GM19239 (cell line): ENCODE data around the gene STAT1.
A peak's percentile ranks its signal among the peaks of the same experiment; 100 is the strongest.
"Not testable (repeated sequence)": the region's sequence is repeated elsewhere in the genome, so short reads cannot be mapped to it uniquely, and the experiment has no call there.

ENCODE experiments used
- DNase-seq: peaks from one replicate; pipeline ENCODE4 v3.0.0; 2011; ENCODE audit warnings: low spot score; ENCODE audit not compliant: insufficient read length
- FAIRE-seq: peaks from 2 replicates; lab custom pipeline; 2011; peaks lifted over from hg19 to GRCh38; lab: Jason Lieb, UNC

STAT1 gene

GRCh38 chr2:191010887-191011885 is 2.8 kb downstream of the STAT1 start:
- FAIRE-seq (peak; percentile 48), DNase-seq (no peak)

GRCh38 chr2:191009541-191010374 is 4.2 kb downstream of the STAT1 start:
- FAIRE-seq (no peak), DNase-seq (no peak)

DNA sequence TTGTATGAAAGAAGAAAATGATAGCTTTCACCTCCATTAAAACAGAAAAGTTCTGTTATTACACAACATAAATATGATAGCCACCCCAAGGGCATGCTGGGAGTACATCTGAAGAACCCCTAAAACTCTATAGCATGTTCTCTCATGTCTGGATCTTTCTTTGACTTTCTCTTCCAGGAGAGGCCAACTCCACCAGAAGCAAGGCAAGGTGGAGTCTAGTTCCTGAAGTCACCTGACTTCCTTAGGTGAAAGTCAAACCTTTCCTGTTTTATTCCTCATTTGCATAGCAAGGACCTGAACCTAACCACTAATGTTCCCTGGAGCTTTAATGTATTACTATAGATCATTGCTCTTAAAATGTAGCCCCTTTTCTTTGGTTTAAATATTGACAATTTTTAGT is 5.7 kb downstream of the STAT1 start:
- FAIRE-seq (no peak), DNase-seq (no peak)

DNA sequence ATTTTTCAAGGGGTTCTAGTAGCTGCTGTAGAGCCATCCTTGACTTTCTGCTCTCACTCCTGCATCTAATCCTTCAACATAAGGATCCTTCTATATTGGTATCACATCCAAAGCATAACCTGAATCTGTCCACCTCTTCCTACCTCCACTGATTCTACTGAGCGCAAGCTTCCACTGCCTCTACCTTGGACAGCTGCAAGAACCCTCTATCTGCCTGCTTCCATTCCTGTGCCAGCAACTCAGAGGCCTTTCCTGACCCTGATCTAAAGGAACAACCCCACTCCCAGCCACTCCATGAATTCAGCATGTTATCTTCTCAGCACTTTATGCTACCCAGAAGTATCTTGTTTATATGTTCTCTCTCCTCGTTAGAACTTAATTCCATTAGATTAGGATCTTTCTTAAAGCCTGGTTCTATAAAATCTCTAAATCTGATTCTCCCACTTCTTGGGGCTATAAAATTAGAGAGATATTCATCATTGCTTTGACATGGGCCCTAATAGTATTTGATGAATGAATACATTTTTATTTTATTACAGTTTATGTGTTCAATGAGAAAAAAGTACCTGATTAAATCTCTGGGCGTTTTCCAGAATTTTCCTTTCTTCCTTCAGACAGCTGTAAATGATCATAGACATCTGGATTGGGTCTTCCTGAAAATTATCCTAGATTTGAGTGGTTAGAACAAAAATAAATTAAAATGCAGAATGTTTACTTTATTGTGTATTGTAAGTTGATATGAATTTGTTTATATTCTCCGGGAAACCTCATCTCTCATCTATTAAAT is 6.8 kb downstream of the STAT1 start:
- DNase-seq (no peak), FAIRE-seq (no peak)

DNA sequence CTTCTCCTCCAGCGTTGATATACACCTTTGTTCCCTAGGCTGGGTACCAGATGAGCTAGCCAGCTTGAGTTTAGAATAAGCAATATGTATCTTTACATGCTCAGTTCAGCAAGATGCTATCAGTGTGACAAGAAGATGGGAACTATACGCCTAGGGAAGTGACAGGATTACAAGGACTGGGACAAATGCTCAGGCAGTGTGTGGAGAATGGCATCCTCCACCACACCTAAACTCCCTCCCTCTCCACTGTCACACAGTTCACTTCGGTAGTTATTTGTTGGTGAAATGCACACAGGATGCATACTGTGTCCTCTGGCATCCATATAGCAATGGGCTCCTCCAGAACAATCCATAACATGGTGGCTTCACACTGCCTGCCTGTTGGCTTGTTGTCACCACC is 7.7 kb downstream of the STAT1 start:
- FAIRE-seq (no peak), DNase-seq (no peak)

DNA sequence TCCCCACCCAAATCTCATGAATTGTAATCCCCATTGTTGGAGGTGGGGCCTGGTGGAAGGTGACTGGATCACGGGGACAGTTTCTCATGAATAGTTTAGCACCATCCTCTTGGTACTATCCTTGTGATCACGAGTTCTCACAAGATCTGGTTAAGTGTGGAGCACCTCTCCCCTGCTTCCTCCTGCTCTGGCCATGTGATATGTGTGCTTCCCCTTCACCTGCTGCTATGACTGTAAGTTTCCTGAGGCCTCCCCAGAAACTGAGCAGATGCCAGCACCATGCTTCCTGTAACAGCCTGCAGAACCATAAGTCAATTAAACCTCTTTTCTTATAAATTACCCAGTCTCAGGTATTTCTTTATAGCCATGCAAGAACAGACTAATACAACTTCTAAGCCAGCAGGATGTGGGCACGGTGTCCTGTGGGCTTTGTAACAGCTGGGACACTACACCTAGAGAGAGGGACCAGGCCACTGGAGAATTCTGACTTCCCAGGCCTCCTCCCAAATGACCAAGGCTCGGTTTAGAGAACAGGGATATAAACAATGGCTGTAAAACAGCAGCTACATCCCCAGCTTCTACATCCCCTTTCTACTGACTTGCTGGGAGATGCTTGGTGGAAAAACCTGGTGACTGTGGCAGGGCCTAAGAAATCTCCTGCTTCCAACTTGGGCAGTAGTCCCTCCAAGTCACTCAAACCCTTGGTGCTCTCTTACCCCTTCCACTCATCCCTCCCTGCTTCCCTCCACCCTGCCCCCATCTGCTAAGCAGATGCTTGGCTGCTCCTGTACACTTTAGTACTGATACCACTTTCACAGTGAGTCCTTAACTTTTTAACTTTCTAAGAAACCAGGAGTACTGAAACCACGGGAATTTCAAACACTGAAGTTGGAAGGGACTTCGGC is 10.3 kb downstream of the STAT1 start:
- FAIRE-seq (no peak), DNase-seq (no peak)

DNA sequence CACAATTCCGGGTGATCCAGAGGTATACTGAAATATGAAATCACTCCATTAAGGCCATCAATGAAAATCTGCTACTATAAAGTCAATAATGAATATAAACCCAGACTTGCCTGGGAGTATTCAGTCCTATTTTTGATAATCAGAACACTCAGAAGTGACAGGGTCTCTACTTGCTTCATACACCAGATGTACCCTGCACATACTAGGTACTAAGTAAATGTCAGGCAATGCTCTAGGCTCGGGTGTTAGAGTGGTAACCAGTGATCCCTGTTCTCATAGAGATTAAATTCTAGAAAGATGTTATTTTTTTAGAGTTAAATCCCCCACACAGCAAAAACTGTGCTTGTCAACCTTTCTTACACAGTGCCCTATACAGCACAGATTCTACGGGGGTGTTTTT is 12.3 kb downstream of the STAT1 start:
- DNase-seq (no peak), FAIRE-seq (peak; percentile 48)

GRCh38 chr2:191001032-191001431 is 12.9 kb downstream of the STAT1 start:
- FAIRE-seq (no peak), DNase-seq (no peak)

GRCh38 chr2:190999949-191000665 is 13.9 kb downstream of the STAT1 start:
- FAIRE-seq = peak; percentile 4

GRCh38 chr2:190999058-190999457 is 14.9 kb downstream of the STAT1 start:
- FAIRE-seq = no peak
- DNase-seq = no peak

More at GRCh38 chr2:190999949-191000665, 13.9 kb downstream of the STAT1 start:
- DNase-seq = no peak

- no peak for FAIRE-seq
- no peak for DNase-seq
Measured at GRCh38 chr2:190997526-190998113, 16.4 kb downstream of the STAT1 start.

DNA sequence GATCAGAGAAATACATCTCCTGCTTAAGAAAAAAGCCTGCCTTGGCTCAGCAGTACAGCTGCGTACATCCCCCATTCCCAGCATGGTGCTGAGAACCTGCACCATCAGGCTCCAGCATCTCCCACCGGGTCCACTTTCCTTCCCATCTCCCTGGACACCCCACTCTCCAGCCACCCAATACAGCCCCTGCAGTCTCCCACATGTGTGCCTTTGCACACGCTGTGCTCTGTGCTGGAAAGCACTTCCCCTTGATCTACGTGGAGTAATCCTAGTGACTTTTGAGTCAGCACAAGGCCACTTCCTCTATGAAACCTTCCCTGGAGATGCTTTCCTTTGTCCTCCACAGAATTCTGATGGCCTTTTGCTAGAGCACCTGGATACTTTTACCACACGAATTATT is 17.0 kb downstream of the STAT1 start:
- no peak for DNase-seq
- no peak for FAIRE-seq

GRCh38 chr2:190996338-190996946 is 17.5 kb downstream of the STAT1 start:
- no peak for DNase-seq

GRCh38 chr2:190995315-190995714 is 18.7 kb downstream of the STAT1 start:
- not testable (repeated sequence) for DNase-seq, FAIRE-seq

More at GRCh38 chr2:190996338-190996946, 17.5 kb downstream of the STAT1 start:
- FAIRE-seq = no peak

GRCh38 chr2:190994148-190994547 is 19.8 kb downstream of the STAT1 start:
- no peak for DNase-seq
- FAIRE-seq = no peak

GRCh38 chr2:190993292-190993643 is 20.7 kb downstream of the STAT1 start:
- FAIRE-seq (no peak), DNase-seq (no peak)

DNA sequence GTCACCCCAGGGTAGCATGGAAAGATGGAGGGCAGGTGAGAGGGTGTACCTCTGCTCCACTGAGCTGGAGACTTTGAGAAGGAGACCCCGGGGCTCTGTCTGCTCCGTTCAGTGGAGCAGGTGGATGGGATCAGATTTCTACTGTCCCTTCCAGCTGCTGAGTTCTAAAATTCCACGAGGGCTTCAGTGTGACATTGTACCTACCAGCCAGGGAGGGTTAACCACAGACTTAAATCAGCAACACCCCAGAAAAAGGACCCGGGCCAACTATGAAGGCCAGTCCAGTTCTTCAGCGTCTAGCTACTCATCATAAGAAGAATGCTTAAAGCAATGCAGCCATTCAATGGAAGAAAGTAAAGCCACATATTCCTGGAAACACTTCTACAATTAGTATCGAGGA is 23.8 kb downstream of the STAT1 start:
- FAIRE-seq = no peak
- no peak for DNase-seq

- FAIRE-seq (no peak), DNase-seq (no peak)
Measured at GRCh38 chr2:190988910-190989309, 25.1 kb downstream of the STAT1 start.
